COR-L47 (cell line): Measurements from ENCODE around the gene C2orf80.
"Not testable (repeated sequence)": the region's sequence is repeated elsewhere in the genome, so short reads cannot be mapped to it uniquely, and the experiment has no call there.

Experiments used
- DNase-seq: peaks from one replicate; lab custom pipeline; 2025; lab: John Stamatoyannopoulos, UW

Gene C2orf80

GRCh38 chr2:208189810-208190503 lies at the start of gene C2orf80:
Gene C2orf80, minus strand, starts transcription at chr2:208190030. Its CDS starts 3,044 bp downstream, at chr2:208186986.
- DNase-seq: no peak

DNA sequence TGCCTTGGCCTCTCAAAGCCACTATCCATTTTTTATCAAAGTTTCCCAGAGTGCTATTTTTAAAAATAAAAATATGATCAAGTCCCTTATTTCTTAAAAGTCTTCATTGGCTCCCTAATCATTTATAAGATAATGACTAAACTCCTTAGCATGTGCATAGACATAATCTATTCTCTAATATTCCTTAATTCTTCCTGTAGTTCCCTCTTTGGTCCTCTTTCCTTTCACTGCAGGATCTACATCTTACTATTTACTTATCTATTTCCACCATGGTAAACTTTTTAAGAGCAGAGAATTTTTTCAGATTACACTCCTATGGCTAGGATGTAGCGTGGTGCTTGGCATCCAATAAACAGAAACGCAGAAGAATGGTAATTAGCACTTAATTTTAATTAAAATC lies 46.0 kb upstream of the C2orf80 start:
- DNase-seq: no peak

DNA sequence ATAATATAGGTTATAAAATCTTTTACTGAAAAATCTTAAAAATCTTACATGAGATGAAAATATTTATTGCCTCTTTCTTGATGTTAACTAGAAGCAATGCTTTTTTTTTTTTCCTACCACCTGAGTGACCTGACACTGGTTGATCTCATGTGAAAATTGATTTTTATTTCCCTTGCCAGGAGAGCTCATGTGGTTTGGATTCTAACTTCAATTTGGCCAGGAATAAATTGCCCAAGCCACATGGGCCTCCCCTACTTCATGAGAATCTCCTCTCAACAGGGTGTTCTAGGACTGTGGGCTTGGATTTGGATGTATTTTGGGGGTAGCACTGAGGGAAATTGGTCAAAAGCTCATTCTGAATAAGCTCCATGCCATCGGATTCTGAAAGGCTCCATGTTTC lies 45.0 kb upstream of the C2orf80 start:
- no peak for DNase-seq

- no peak for DNase-seq
Observed at GRCh38 chr2:208228476-208228875, 38.6 kb upstream of the C2orf80 start.

GRCh38 chr2:208227581-208228232 lies 37.9 kb upstream of the C2orf80 start:
- DNase-seq: no peak

DNA sequence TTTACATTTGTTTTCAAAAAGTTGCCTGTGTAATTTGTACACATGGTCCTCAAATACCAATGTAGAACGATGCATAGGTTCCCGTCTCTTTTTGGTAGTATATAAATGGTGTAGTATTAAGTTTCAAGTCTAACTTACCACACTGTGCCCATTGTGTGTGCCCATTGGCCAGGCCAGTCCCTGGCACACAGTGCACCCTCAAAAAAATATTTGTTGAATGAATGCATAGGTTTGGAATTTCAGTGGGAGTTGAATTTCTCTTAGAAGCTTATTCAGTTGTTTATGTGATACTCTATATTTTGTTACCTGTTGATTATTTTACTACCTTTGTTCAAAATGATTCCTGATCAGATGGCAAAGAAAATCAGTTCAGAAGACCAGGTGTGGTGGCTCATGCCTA lies 35.0 kb upstream of the C2orf80 start:
- no peak for DNase-seq

GRCh38 chr2:208222351-208222750 lies 32.5 kb upstream of the C2orf80 start:
- DNase-seq: no peak

DNA sequence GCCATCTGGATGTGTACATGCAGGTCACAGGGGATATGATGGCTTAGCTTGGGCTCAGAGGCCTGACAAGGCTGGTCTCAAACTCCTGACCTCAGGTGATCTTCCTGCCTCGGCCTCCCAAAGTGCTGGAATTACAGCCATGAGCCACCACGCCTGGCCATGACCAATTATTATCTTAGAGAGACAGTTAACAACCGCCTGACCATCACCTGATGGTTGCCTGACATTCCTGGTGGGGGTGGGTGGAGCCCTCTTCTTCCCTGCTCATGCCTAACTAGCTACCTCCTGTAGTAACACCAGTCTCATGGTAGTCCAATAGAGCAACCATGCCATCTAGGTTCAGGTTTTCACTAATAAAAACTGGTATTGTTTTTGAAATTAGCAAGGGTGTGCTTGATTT lies 32.0 kb upstream of the C2orf80 start:
- DNase-seq: not testable (repeated sequence)

GRCh38 chr2:208210688-208211451 lies 21.0 kb upstream of the C2orf80 start:
- DNase-seq: no peak

GRCh38 chr2:208208335-208209085 lies 18.7 kb upstream of the C2orf80 start:
- DNase-seq: no peak

DNA sequence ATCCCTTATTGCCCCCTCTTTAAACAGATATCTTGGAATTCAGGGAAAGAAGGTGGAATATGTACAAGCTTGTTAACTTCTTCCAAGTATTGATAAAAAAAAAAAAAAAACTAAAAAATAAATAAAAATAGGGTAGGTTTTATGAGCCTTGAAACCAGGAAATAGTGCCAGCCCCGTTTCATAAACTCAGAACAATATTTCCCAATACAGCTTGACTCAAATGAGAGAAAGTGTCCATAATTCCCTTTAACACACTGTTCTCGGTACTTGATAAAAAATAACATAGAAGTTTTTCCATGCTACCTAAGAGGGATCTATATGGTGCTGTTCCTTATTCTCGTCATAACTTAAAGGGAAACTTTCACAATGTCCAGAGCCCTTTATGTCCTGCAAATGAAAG lies 17.9 kb upstream of the C2orf80 start:
- no peak for DNase-seq

DNA sequence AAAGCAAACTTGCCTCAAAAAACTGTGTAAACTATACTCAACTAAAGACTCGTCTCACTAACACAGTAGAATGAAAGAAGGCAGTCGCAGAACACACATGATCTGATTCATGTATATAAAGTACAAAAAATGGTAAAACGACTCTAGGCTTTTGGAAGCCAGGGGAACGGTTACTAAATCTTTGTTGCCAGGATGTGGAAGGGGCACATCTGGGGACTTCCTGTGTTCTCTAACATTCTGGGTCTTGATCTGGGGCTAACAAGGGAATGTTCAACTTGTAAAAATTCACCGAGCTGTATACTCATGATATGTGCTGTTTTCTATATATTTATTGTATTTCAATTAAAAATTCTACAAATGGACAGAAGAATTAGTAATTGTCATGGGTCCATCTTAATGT lies 14.3 kb upstream of the C2orf80 start:
- no peak for DNase-seq

DNA sequence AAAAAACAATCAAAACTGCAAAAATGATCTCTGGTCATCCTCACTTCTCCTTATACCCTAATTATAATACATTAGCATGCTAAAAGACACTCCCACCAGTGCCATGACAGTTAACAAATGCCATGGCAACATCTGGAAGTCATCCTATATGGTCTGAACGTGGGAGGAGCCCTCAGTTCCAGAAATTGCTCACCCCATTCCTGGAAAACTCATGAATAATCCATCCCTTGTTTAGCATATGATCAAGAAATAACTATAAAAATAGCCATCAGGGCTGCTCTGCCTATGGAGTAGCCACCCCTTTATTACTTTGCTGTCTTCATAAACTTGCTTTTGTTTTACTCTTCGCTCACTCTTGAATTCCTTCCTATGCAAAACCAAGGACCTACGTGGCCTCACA lies 5.7 kb upstream of the C2orf80 start:
- DNase-seq: no peak

DNA sequence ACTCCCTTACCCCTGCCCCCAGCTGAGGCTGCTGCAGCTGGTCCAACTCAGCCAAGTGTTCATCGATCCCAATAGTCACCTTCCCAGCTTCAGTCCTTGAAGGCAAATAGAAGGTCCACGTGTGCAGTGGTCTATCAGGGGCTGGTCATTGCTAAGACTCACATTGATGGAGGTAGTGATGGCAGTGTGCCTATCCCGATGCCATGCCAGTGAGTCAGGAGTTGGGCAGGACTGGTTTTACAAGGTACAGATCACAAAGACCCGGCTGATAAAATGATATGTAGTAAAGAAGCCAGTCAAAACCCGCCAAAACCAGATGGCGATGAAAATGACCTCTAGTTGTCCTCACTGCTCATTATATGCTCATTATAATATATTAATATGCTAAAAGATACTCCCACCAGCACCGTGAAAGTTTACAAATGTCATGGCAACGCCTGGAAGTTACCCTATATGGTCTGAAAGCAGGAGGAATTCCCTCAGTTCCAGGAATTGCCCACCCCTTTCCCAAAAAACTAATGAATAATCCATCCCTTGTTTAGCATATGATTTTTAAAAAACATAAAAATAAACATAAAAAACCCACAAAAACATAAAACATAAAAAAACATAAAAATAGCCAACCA lies 2.9 kb upstream of the C2orf80 start:
- no peak for DNase-seq

- DNase-seq: no peak
Observed at GRCh38 chr2:208189069-208189809, 591 bp downstream of the C2orf80 start.

DNA sequence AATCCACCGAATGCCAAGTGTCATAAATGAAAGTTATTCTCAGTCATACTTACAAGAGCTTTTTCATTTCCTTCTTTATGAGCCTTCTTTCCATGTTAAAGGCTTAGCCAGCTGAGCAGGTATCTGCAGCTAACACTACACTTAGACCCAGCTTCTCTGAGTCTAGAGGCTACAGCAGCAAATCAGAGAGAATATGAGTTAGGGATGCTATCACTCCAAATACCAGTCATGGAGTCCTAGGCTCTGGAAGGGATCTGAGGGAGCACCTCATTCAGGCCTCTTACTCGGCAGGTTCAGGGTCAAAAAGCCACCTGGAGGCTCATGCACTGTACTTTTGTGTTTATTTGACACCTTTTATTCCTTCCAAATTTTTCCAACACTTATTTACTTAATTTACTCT lies 2.9 kb downstream of the C2orf80 start:
- DNase-seq: no peak

DNA sequence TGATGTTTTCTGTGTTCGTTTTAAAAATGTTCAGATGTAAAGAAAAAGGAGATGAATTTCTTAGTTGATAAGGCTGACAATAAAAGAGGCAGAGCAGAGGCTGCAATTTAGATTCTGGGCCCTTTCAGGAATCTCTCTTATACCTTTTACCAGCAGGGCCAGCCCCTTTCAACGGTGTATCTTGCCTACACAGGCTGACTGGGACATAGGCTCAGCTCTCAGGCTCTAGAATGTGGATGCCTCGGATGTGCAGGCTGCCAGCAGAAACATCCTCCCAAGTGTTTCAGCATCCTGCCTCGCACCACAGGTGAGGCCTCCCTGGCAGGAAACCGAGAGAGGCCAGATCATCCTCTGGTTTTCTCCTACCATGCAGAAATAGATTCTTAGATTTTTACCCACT lies 3.4 kb downstream of the C2orf80 start:
- no peak for DNase-seq

- DNase-seq: no peak
Observed at GRCh38 chr2:208183972-208184705, 5.7 kb downstream of the C2orf80 start.

GRCh38 chr2:208183526-208183925 lies 6.3 kb downstream of the C2orf80 start:
- DNase-seq: no peak

GRCh38 chr2:208182835-208183234 lies 7.0 kb downstream of the C2orf80 start:
- no peak for DNase-seq
